HG03354 (cell line): Measurements from ENCODE around the gene TNFSF18.

Experiments used
- ATAC-seq: cut with Tn5 transposase; IDR thresholded peaks from one replicate; pipeline ENCODE4 v1.9.1; 2021; ENCODE audit warnings: mild to moderate bottlenecking; ENCODE audit not compliant: unreplicated experiment, poor library complexity, severe bottlenecking

The TNFSF18 gene

DNA sequence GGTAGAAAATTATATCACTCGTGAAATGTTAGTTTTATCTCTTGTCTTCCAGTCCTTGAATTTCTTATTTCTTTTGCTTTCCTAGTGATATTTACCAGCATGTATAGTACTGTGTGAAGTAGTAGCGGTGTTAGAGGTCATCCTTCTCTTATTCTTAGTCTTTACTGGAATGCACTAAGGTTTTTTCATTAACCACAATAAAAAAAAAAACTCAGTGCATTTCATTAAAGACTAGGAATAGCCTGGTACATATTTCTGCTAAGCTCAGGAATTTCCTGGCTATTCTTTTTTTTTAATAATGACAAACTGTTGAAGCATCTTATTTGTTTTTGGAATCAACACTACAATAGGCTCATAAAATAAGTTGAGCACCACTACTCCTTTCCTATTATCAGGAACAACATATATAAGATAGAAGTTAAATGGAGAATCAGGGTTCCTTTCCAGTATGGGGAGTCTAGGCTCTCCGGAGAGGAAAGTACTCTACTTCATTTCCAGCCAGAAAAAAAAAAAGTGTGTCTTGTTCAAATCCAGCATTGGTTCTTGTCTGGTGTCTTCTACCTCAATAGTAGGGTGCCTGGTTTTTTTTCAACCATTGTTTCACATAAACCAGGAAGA lies 60.0 kb downstream of the TNFSF18 start:
- no peak for ATAC-seq
